ENCODE data around the gene HOXC12.
A peak's percentile ranks its signal among the peaks of the same experiment; 100 is the strongest.

The HOXC12 gene

GRCh38 chr12:53998110-53998899, 43.6 kb downstream of the HOXC12 start:
- no peak for DNase-seq

DNA sequence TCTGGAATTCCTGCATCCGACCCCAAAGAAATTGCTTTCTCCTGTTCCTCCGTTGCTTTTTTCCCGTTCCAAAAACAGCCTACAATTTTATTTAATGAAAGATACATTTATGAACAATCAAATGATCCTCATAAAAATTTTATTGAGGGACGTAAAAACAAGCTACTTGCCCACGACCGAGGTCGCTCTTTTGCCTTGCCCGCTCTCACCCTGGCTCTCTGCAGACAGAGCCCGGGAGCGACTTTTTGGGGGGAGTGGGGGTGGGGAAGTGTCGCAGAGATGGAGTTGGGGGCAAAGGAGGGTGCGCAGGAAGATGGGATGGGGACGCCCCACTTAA, 44.2 kb downstream of the HOXC12 start:
- no peak for DNase-seq

DNA sequence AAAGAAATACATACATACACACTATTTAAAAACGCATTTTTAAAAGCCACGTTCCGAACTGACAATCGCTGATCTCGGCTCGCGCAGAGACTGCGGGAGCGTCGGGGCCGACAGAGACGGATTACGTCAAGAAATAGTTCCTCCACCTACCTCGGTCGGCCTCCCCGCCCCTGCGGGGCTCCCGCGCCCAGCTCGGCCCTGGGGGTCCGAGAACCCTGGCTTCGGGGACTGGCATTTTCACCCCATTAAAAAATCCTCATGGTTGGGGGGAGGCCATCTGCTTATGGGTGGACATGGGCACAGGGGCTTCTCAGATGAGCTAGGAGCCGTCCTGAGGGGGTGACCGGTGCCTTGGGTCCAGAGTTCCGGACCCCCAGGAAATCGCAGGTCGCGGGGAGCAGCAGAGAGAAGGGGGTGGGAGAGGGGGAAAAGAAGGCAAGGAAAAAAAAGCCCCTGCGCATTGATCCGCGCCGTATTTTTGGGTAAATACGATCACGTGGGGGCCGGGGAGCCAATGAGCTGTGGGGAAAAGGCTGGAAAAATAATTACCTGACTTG, 44.9 kb downstream of the HOXC12 start:
- DNase-seq, result peak; percentile 90

GRCh38 chr12:54000116-54001114, 45.7 kb downstream of the HOXC12 start, which contains the start of gene HOXC9:
HOXC9 (plus strand) TSS chr12:54000161; CDS start chr12:54000189, 28 bp downstream.
- DNase-seq, result peak; percentile 76

DNA sequence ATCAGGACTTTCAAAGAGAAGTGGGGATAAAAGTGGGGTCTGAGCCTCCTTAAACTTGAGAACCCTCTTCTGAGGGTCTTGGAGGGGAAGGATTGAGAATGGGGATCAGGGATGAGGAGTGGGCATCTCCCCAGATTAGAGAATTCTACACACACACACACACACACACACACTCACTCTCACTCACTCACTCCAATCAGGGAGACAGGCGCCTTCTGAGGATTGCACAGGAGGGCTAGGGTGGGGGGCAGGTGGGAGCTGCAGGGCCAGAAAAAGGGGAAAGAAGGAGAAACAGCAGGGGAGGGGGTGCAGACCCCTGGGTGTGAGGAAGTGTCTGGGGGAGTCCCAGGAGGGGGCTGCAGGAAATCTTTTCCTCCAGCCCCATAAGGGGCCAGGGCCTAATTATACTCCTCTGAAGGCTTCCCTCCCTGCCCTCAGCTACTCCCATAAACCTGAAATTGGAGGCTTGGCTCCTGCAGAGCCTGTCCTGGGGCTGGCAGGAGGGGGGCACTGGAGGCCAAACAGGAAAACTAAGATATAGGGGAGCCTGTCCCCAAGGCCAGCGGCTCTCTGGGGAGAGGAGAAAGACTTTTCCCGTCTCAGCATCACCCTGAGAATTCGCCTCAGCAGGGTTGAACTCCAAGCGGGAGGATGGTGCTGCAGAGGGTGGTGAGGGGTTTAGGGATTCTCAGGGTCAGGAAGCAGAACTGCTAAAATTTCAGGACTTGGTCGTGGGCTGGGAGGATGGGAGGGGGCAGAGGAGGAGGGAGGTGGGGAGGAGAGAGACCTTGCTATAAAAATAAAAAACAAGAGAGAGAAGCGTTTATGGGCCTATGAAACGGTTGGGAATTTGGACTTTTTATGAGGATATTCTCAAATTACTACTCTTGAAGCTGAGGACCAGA, 46.8 kb downstream of the HOXC12 start:
- DNase-seq, result peak; percentile 43

GRCh38 chr12:54002278-54002914, 47.7 kb downstream of the HOXC12 start:
- no peak for DNase-seq

- DNase-seq, result no peak
Measured at GRCh38 chr12:54002915-54003389, 48.2 kb downstream of the HOXC12 start.

- no peak for DNase-seq
Measured at GRCh38 chr12:54003625-54004024, 48.9 kb downstream of the HOXC12 start.

- no peak for DNase-seq
Measured at GRCh38 chr12:54004063-54004840, 49.5 kb downstream of the HOXC12 start.

GRCh38 chr12:54004841-54005530, 50.3 kb downstream of the HOXC12 start:
- no peak for DNase-seq

GRCh38 chr12:54005531-54005852, 50.8 kb downstream of the HOXC12 start:
- DNase-seq, result peak; percentile 40

DNA sequence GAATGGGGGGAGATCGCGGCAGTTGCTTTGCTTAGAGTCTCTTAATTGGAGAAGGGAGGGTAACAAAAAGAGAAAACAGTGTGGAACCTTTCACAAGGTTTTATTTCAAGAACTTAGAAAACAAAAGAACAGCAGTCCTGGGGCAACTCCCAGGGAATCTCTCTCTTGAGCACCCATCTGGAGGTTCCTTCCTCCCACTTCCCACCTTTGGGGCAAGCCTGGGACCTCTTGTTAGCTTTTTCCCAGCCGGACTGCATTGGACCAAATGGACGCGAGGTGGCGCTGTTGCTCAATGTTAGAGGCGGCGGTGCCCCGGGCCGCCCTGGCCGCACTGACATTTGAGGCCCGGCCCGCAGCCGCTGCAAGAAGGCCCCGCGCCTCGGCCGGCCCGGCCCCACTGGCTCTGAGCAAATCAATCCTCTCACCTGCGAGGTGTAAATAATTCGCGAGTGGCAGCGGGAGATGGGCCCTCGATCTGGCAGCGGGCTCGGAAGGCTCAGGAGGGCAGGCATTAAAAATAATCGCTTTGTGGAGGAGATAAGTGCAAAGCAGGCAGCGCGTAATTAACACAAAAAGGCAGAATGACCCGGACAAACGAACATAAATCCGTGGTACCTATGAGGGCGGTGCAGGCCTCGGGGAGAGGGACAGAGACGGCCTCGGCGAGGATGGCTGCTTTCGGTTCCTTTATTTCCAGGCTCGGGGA, 51.3 kb downstream of the HOXC12 start:
- DNase-seq, result peak; percentile 92

DNA sequence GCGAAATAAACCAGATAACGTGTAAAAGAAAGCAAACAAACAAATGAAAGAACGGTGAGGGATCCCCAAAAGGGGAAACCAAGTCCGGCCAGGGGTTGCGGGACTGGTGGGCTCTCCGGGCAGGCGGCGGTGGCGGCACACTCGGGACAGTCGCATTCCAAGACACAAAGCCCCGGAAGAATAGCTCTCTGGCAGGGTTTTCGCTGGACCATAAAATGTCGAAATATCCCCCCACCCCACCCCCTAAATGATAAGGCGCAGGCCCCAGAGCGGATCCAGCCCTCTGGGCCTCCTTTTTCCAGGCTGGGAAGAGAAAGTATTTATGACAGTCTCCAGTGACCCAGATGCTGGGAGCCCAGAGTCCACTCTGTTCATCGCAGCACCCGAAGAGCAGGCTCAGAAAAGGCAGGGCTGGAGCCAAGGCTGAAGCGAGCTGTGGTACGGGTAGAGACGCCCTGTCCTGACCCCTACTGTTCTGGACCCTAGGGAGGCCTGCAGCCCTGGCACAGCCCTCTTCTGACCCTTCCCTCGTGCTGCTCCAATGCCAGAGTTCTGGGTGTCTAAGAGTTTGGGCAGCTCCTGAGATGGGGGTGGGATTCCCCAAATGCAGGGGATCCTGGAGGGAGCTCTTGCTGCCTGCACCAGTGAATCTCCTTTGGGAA, 52.0 kb downstream of the HOXC12 start:
- DNase-seq, result no peak

DNA sequence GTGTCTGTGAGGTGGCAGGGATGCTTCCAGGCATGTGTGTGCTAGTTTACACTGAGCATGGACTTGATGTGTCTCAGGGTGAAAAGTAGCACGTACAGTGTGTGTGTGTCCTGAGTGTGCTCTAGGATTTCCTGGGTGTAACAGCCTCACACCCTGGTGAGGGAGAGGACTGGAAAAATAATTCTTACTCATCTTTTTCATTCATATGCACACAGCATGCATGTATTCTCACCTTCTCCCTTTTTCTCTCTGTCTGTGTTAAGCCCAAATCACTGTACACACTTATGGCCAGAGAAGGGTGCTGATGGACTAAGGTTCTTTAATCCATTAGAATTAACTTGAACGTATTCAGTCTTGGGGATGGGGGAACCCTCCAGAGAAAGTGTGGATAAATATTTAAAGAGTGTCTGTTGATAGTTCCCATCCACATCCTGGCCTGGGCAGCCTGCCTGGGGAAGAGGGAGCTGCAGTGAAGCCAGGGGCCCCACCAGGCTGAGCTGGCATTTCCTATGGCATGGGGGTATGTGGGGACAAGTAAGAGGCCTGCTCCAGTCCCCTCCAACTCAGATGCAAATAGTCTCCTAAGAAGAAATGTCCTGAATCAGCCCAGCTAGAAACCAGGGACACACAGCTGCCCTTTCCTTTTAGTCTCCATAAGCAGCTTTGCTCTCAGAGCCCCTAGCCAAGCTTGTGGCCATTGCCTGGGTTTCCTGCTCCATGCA, 53.0 kb downstream of the HOXC12 start:
- DNase-seq, result peak; percentile 70

GRCh38 chr12:54008260-54008552, 53.5 kb downstream of the HOXC12 start:
- DNase-seq, result no peak
